ENCODE results near the gene LMX1B. TPM values are rescaled to one million over a fixed set of nuclear protein-coding genes. Genes with fewer than 3 reads are reported as not detected.

The LMX1B gene
- under 1 TPM in 2 of 6 donors, not detected in 4; 0.14 to 0.40 TPM for total RNA-seq

GRCh38 chr9:126613651-126614050 lies at the start of gene LMX1B:
Gene LMX1B (plus strand): TSS chr9:126613928. CDS start chr9:126614450, 522 bp downstream.
- Histone ChIP-seq H3K4me1 (peaks cover 43 to 66% (median 53%) of the 10 kb centered on the region in 4 donors), H3K36me3 (no peaks in the 10 kb centered on the region), H3K27ac (no peak within 1 kb of the TSS), H3K27me3 (peaks cover 0 to 84% (median 60%) of the 10 kb centered on the region in 4 donors), H3K9me3 (no peaks in the 10 kb centered on the region), H3K4me3 (peak within 1 kb of the TSS in 3 of 4 donors; percentile 22 to 37 (median 25))
- ATAC-seq (ENCODE audit: low FRiP score in 2 of 2) = no peak
- DNase-seq = peak in 1 of 2 donors; percentile 85
- WGBS, 2 donors = 2 to 7% methylated on average over 5 to 28 of the region's 58 CpGs
- TF ChIP-seq POLR2A (IDR thresholded peaks at IDR 0.05) = no peak

GRCh38 chr9:126564128-126564527 lies 49.6 kb upstream of the LMX1B start:
- Histone ChIP-seq H3K4me1 (no peaks in the 10 kb centered on the region), H3K9me3 (no peaks in the 10 kb centered on the region), H3K4me3 (no peak overlapping the region), H3K27me3 (peaks cover 0 to 3% (median 0%) of the 10 kb centered on the region in 4 donors), H3K36me3 (no peaks in the 10 kb centered on the region), H3K27ac (no peak overlapping the region)
- DNase-seq = no peak
- peak in 1 of 2 donors; percentile 15 for ATAC-seq (ENCODE audit: low FRiP score in 2 of 2)
- WGBS, 2 donors = 20 to 24% methylated on average over 10 of the region's 10 CpGs
- TF ChIP-seq CTCF (IDR thresholded peaks at IDR 0.05) (no peak), POLR2AphosphoS5 (IDR thresholded peaks at IDR 0.05) (no peak), POLR2A (IDR thresholded peaks at IDR 0.05) (no peak), EP300 (IDR thresholded peaks at IDR 0.05) (no peak)

- no peaks in the 10 kb centered on the region for H3K36me3 ChIP-seq
- H3K4me3 ChIP-seq = no peak overlapping the region
- WGBS, 2 donors = 59 to 74% methylated on average over 4 to 5 of the region's 5 CpGs
- no peak overlapping the region for H3K27ac ChIP-seq
- TF ChIP-seq POLR2A (IDR thresholded peaks at IDR 0.05) = no peak
- no peak for TF ChIP-seq EP300 (IDR thresholded peaks at IDR 0.05)
- no peak for TF ChIP-seq POLR2AphosphoS5 (IDR thresholded peaks at IDR 0.05)
- no peak for TF ChIP-seq CTCF (IDR thresholded peaks at IDR 0.05)
- no peak for DNase-seq
- peak in 1 of 2 donors; percentile 27 for ATAC-seq (ENCODE audit: low FRiP score in 2 of 2)
- H3K27me3 ChIP-seq = peaks cover 0 to 3% (median 0%) of the 10 kb centered on the region in 4 donors
- H3K4me1 ChIP-seq = no peaks in the 10 kb centered on the region
- H3K9me3 ChIP-seq = no peaks in the 10 kb centered on the region
Measured at GRCh38 chr9:126564716-126565115, 49.0 kb upstream of the LMX1B start.

GRCh38 chr9:126565336-126566128 lies 48.2 kb upstream of the LMX1B start:
- Histone ChIP-seq H3K4me1 (no peaks in the 10 kb centered on the region), H3K36me3 (no peaks in the 10 kb centered on the region), H3K27me3 (peaks cover 0 to 3% (median 0%) of the 10 kb centered on the region in 4 donors), H3K9me3 (no peaks in the 10 kb centered on the region), H3K4me3 (no peak overlapping the region), H3K27ac (no peak overlapping the region)
- WGBS, 2 donors = 84 to 94% methylated on average over 10 to 11 of the region's 11 CpGs
- ATAC-seq (ENCODE audit: low FRiP score in 2 of 2) (no peak), DNase-seq (no peak)
- TF ChIP-seq EP300 (IDR thresholded peaks at IDR 0.05) = no peak
- TF ChIP-seq CTCF (IDR thresholded peaks at IDR 0.05) = no peak
- no peak for TF ChIP-seq POLR2AphosphoS5 (IDR thresholded peaks at IDR 0.05)
- TF ChIP-seq POLR2A (IDR thresholded peaks at IDR 0.05) = no peak

GRCh38 chr9:126569036-126569435 lies 44.7 kb upstream of the LMX1B start:
- Histone ChIP-seq H3K27me3 (peaks cover 0 to 3% (median 0%) of the 10 kb centered on the region in 4 donors), H3K27ac (no peak overlapping the region), H3K4me1 (no peaks in the 10 kb centered on the region), H3K36me3 (no peaks in the 10 kb centered on the region), H3K9me3 (no peaks in the 10 kb centered on the region), H3K4me3 (no peak overlapping the region)
- DNase-seq = no peak
- 100% methylated on average over 1 of the region's 1 CpG for WGBS, 2 donors
- no peak for ATAC-seq (ENCODE audit: low FRiP score in 2 of 2)
- TF ChIP-seq POLR2A (IDR thresholded peaks at IDR 0.05) (no peak), CTCF (IDR thresholded peaks at IDR 0.05) (no peak), EP300 (IDR thresholded peaks at IDR 0.05) (no peak), POLR2AphosphoS5 (IDR thresholded peaks at IDR 0.05) (no peak)

Measured in upper lobe of left lung (tissue), 6 donors.